MM.1S (cell line): Measurements from ENCODE around the gene RETSAT.

ENCODE experiments used
- CTCF ChIP-seq: fragments of 300-600 bp; sonication (generic); IDR thresholded peaks from 2 replicates; pipeline ENCODE4 v1.5.1; 2016; ENCODE audit warnings: antibody characterized with exemption, low read length, mixed read lengths
- EZH2phosphoT487 ChIP-seq: fragments of 300-600 bp; sonication (generic); IDR thresholded peaks from 2 replicates; pipeline ENCODE4 v1.6.1; 2018; ENCODE audit warnings: antibody characterized with exemption, low read length

- TF ChIP-seq CTCF (no peak), EZH2phosphoT487 (no peak)
Observed at GRCh38 chr2:85393836-85394235, 39.5 kb upstream of the RETSAT start.
